SJSA1 (cell line): ENCODE results near the gene PLAC8. TPM values are rescaled to one million over a fixed set of nuclear protein-coding genes. Genes with fewer than 3 reads are reported as not detected.

Source experiments
- total RNA-seq: library from RNA; depleted of rRNA; stranded (reverse); fragments of >200 nt; shearing (Covaris generic); gene quantifications from 2 replicates; pipeline ENCODE4 v1.2.3, GENCODE V29; 2014; rRNA removed

Gene PLAC8
- total RNA-seq, 1 experiment from 2014 or later, result 141 TPM

Other genes starting within 250 kb of the PLAC8 start
- gene SEC31A, start 223.6 kb downstream of the PLAC8 start, total RNA-seq, result 191 and 203 TPM in 2 replicates
- gene THAP9, start 214.0 kb downstream of the PLAC8 start, total RNA-seq, result 3.4 and 5.3 TPM in 2 replicates
- 22.4 and 42.4 TPM in 2 replicates for gene LIN54, start 103.9 kb downstream of the PLAC8 start, total RNA-seq
- gene COPS4, start 79.5 kb downstream of the PLAC8 start, total RNA-seq, result 58.5 and 111 TPM in 2 replicates
- gene COQ2, start 170.1 kb upstream of the PLAC8 start, total RNA-seq, result 28.4 and 37.5 TPM in 2 replicates
- 6.0 and 9.6 TPM in 2 replicates for gene HPSE, start 220.1 kb upstream of the PLAC8 start, total RNA-seq